Caco-2 (cell line): ENCODE data around the gene IDI2. TPM values are rescaled to one million over a fixed set of nuclear protein-coding genes. Genes with fewer than 3 reads are reported as not detected.

Source experiments
- BruUV-seq: library from RNA; stranded (reverse); fragments of 400-500 nt; replicated peaks from 2 replicates; lab custom pipeline; 2021; lab: Mats Ljungman, UMichigan
- CTCF ChIA-PET: fragments of 300-600 bp; sonication (Branson Sonifier 250); formaldehyde crosslinking; loops from one replicate; lab custom pipeline; 2022; ENCODE audit warnings: antibody characterized with exemption; lab: Charles Lee
- POLR2A ChIA-PET: fragments of 300-600 bp; sonication (Branson Sonifier 250); formaldehyde crosslinking; loops from one replicate; lab custom pipeline; 2022; ENCODE audit warnings: antibody characterized with exemption; lab: Charles Lee
- DNase-seq, 2 experiments: peaks; one replicate each; pipeline versions ENCODE4 v3.0.0 to v3.0.0-alpha.2; 2020 to 2022
- H3K27me3 ChIP-seq: replicated peaks from 2 replicates; pipeline ENCODE4 v1.6.0; 2011; ENCODE audit warnings: low read length; ENCODE audit not compliant: control insufficient read depth, insufficient read depth
- H3K36me3 ChIP-seq: 2 replicates; pipeline ENCODE4 v1.5.1; 2011; ENCODE audit warnings: low read length; ENCODE audit not compliant: control insufficient read depth, insufficient read depth
- H3K4me1 ChIP-seq: fragments of 250-450 bp; sonication (Bioruptor Pico); 2 replicates; pipeline ENCODE4 v1.5.1; 2020; ENCODE audit warnings: mild to moderate bottlenecking
- H3K4me3 ChIP-seq: 2 replicates; pipeline ENCODE4 v1.5.1; 2011; ENCODE audit warnings: low read depth, mild to moderate bottlenecking, control low read depth, low read length
- H3K9me3 ChIP-seq: fragments of 250-450 bp; sonication (Bioruptor Pico); 2 replicates; pipeline ENCODE4 v1.5.1; 2020; ENCODE audit warnings: mild to moderate bottlenecking, moderate library complexity
- H3K27ac Mint-ChIP-seq: one replicate; pipeline ENCODE4 v1.8.0; 2022; ENCODE audit warnings: mixed read lengths; ENCODE audit not compliant: unreplicated experiment
- H3K27me3 Mint-ChIP-seq: one replicate; pipeline ENCODE4 v1.8.0; 2022; ENCODE audit warnings: mixed read lengths; ENCODE audit not compliant: insufficient read depth, unreplicated experiment
- H3K36me3 Mint-ChIP-seq: one replicate; pipeline ENCODE4 v1.8.0; 2022; ENCODE audit warnings: mild to moderate bottlenecking, mixed read lengths; ENCODE audit not compliant: insufficient read depth, unreplicated experiment
- H3K4me1 Mint-ChIP-seq: one replicate; pipeline ENCODE4 v1.8.0; 2022; ENCODE audit warnings: low read depth, mixed read lengths; ENCODE audit not compliant: unreplicated experiment
- H3K4me3 Mint-ChIP-seq: one replicate; pipeline ENCODE4 v1.8.0; 2022; ENCODE audit warnings: mild to moderate bottlenecking, moderate library complexity, mixed read lengths; ENCODE audit not compliant: unreplicated experiment
- H3K9me3 Mint-ChIP-seq: one replicate; pipeline ENCODE4 v1.8.0; 2022; ENCODE audit warnings: mixed read lengths; ENCODE audit not compliant: unreplicated experiment
- CTCF ChIP-seq, 2 experiments: fragments of 200-600 bp in 1 of 2; IDR thresholded peaks; 1 replicate in 1 of 2; 2 replicates in 1 of 2; pipeline versions ENCODE4 v1.5.1 to v1.8.0; 2011 to 2022; ENCODE audit warnings: antibody characterized with exemption in 1 of 2, control low read depth in 1 of 2, inconsistent platforms in 1 of 2, low read depth in 1 of 2, low read length in 1 of 2, mild to moderate bottlenecking in 1 of 2, moderate library complexity in 1 of 2; ENCODE audit not compliant: insufficient read depth in 1 of 2, severe bottlenecking in 1 of 2, unreplicated experiment in 1 of 2
- intact Hi-C: fragments of 100-400 bp; cut with micrococcal nuclease; formaldehyde crosslinking; loops from one replicate; pipeline ENCODE4 v1.10.0; 2022; ENCODE audit not compliant: unreplicated experiment
- total RNA-seq: library from RNA; stranded (reverse); gene quantifications from 2 replicates; pipeline ENCODE4 v1.2.3, GENCODE V29; 2022

IDI2 gene
- total RNA-seq, 1 experiment from 2014 or later: not detected

DNA sequence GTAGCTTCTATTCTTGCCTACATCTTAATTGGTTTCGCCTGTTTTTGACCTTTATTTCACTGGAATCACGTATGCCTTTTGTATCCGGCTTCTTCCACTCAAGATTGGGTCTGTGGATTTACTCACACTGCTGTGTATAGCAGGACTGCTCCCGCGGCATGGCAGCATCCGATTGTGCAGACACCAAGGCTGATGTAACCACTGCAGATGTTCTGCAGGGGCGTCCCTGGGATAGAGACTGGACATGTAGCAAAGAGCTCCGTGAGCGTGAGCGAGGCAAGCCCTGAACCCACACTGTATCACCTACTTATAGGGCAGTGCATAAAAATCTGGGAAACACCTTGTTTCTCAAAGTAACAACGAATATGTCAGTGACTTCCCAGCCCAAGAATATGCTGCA lies 11.4 kb upstream of the IDI2 start:
- Mint-ChIP-seq H3K27me3 (no peaks in the 10 kb centered on the region), H3K4me3 (no peak overlapping the region), H3K27ac (no peak overlapping the region), H3K36me3 (peaks cover 43% of the 10 kb centered on the region), H3K4me1 (peaks cover 6% of the 10 kb centered on the region), H3K9me3 (no peaks in the 10 kb centered on the region)
- no peak for TF ChIP-seq CTCF (IDR thresholded peaks at IDR 0.05; ENCODE audit: insufficient read depth in 1 of 2, low read depth in 1 of 2, low read length in 1 of 2, severe bottlenecking in 1 of 2, unreplicated experiment in 1 of 2)
- Histone ChIP-seq H3K4me1 (peaks cover 9% of the 10 kb centered on the region), H3K27me3 (no peaks in the 10 kb centered on the region), H3K4me3 (no peak overlapping the region), H3K9me3 (no peaks in the 10 kb centered on the region), H3K36me3 (no peaks in the 10 kb centered on the region; the same call in 1 of the 2 replicates)
- ChIA-PET POLR2A (interaction anchor here (1.4 kb wide), 1 partner anchor 12 kb away, joined by 3 read pairs; the partner anchor contains the start of gene IDI1), CTCF (interaction anchor here (0.6 to 0.7 kb wide), 2 partner anchors 279 to 357 kb away, joined by 3 read pairs; no protein-coding TSS in a partner anchor)
- no peak for DNase-seq
- no TSS peak for BruUV-seq
- intact Hi-C loops: no loop called here

DNA sequence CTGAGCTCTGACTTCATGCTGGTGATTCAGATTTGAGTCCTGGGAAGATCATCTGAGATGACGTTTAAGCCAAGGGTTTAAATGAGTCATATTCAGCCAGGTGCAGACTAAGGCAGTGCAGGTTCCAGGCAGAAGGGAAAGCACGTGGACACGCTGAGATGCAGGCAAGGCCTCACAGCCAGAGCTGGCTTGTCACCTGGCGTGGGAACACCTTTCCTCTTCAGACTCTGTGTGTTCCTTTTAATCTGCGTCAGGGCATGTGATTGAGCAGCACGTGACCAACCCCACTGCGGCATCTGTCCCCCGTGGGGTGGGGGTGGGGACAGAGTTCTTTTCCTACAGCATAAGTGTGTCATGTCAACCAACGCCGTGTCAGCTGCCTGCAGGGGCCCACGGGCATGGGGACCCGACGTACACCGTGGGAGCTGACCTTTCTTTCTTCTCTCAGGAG lies 10.7 kb upstream of the IDI2 start:
- H3K4me3 ChIP-seq: no peak overlapping the region
- Mint-ChIP-seq H3K36me3 (peaks cover 36% of the 10 kb centered on the region), H3K4me1 (peaks cover 6% of the 10 kb centered on the region), H3K4me3 (no peak overlapping the region), H3K27ac (no peak overlapping the region), H3K9me3 (no peaks in the 10 kb centered on the region), H3K27me3 (no peaks in the 10 kb centered on the region)
- no TSS peak for BruUV-seq
- peaks cover 9% of the 10 kb centered on the region for H3K4me1 ChIP-seq
- ChIA-PET CTCF (interaction anchor here (0.5 kb wide), 1 partner anchor 73 kb away, joined by 3 read pairs; no protein-coding TSS in a partner anchor), POLR2A (interaction anchor here (1.4 kb wide), 1 partner anchor 13 kb away, joined by 3 read pairs; the partner anchor contains the start of gene IDI1)
- no peak for DNase-seq
- intact Hi-C loops: no loop called here
- no peaks in the 10 kb centered on the region for H3K27me3 ChIP-seq
- TF ChIP-seq CTCF (IDR thresholded peaks at IDR 0.05; ENCODE audit: insufficient read depth in 1 of 2, low read depth in 1 of 2, low read length in 1 of 2, severe bottlenecking in 1 of 2, unreplicated experiment in 1 of 2): no peak
- no peaks in the 10 kb centered on the region; the same call in 1 of the 2 replicates for H3K36me3 ChIP-seq
- no peaks in the 10 kb centered on the region for H3K9me3 ChIP-seq

DNA sequence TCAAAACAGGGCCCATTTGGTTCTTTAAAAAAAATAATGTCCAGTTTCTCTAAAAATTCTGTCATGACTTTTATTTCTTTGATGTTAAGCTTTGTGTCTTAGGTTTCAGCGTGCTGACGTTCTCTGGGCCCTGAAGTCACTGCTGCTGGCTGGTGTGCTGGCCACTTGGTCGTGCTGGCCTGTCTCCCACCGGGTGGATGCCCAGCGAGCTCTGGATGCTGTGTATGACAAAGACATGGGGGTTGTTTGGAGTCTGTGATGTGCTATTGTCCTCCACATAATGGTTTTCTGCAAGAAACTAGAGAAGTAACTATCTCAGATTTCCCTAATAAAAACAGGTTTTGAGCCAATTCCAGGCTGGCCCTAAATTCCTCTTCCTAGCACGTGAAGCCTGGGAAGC lies 9.5 kb upstream of the IDI2 start:
- Histone ChIP-seq H3K4me1 (peaks cover 7% of the 10 kb centered on the region), H3K9me3 (no peaks in the 10 kb centered on the region), H3K36me3 (no peaks in the 10 kb centered on the region; the same call in 1 of the 2 replicates), H3K4me3 (no peak overlapping the region), H3K27me3 (no peaks in the 10 kb centered on the region)
- peaks cover 4% of the 10 kb centered on the region for H3K4me1 Mint-ChIP-seq
- no peak overlapping the region for H3K27ac Mint-ChIP-seq
- no peaks in the 10 kb centered on the region for H3K9me3 Mint-ChIP-seq
- intact Hi-C loops: no loop called here
- BruUV-seq: no TSS peak
- DNase-seq: no peak
- H3K4me3 Mint-ChIP-seq: no peak overlapping the region
- no peak for TF ChIP-seq CTCF (IDR thresholded peaks at IDR 0.05; ENCODE audit: insufficient read depth in 1 of 2, low read depth in 1 of 2, low read length in 1 of 2, severe bottlenecking in 1 of 2, unreplicated experiment in 1 of 2)
- peaks cover 24% of the 10 kb centered on the region for H3K36me3 Mint-ChIP-seq
- ChIA-PET CTCF (no interaction called here), POLR2A (interaction anchor here (1.6 kb wide), 1 partner anchor 14 kb away, joined by 9 read pairs; the partner anchor contains the start of gene IDI1)
- no peaks in the 10 kb centered on the region for H3K27me3 Mint-ChIP-seq
